ENCODE results near the gene WIPF1.
A peak's percentile ranks its signal among the peaks of the same experiment; 100 is the strongest.

Gene WIPF1

GRCh38 chr2:174585146-174585545, 12.5 kb downstream of the WIPF1 start:
- no peak for ATAC-seq (ENCODE audit: low read depth)
- Mint-ChIP-seq H3K4me3 (no peak overlapping the region), H3K4me1 (peaks cover 53% of the 10 kb centered on the region), H3K36me3 (peaks cover 33% of the 10 kb centered on the region), H3K27me3 (no peaks in the 10 kb centered on the region), H3K27ac (peak overlapping the region; percentile 76), H3K9me3 (no peaks in the 10 kb centered on the region)
- DNase-seq (ENCODE audit: low spot score in 2 of 2), result no peak

GRCh38 chr2:174581491-174581890, 16.1 kb downstream of the WIPF1 start:
- H3K4me3 Mint-ChIP-seq, result no peak overlapping the region
- no peak for DNase-seq (ENCODE audit: low spot score in 2 of 2)
- H3K27ac Mint-ChIP-seq, result peak overlapping the region; percentile 89
- ATAC-seq (ENCODE audit: low read depth), result no peak
- peaks cover 32% of the 10 kb centered on the region for H3K36me3 Mint-ChIP-seq
- H3K27me3 Mint-ChIP-seq, result no peaks in the 10 kb centered on the region
- H3K4me1 Mint-ChIP-seq, result peaks cover 42% of the 10 kb centered on the region
- no peaks in the 10 kb centered on the region for H3K9me3 Mint-ChIP-seq

GRCh38 chr2:174580951-174581350, 16.7 kb downstream of the WIPF1 start:
- H3K4me3 Mint-ChIP-seq, result no peak overlapping the region
- ATAC-seq (ENCODE audit: low read depth) (no peak), DNase-seq (ENCODE audit: low spot score in 2 of 2) (no peak)
- H3K27ac Mint-ChIP-seq, result peak overlapping the region; percentile 89
- no peaks in the 10 kb centered on the region for H3K27me3 Mint-ChIP-seq
- peaks cover 30% of the 10 kb centered on the region for H3K36me3 Mint-ChIP-seq
- H3K9me3 Mint-ChIP-seq, result no peaks in the 10 kb centered on the region
- peaks cover 39% of the 10 kb centered on the region for H3K4me1 Mint-ChIP-seq

- DNase-seq (ENCODE audit: low spot score in 2 of 2) (peak in 1 of 2 donors; percentile 60), ATAC-seq (ENCODE audit: low read depth) (peak; percentile 89)
- Mint-ChIP-seq H3K27me3 (no peaks in the 10 kb centered on the region), H3K4me3 (no peak overlapping the region), H3K9me3 (no peaks in the 10 kb centered on the region), H3K36me3 (peaks cover 27% of the 10 kb centered on the region), H3K4me1 (peaks cover 29% of the 10 kb centered on the region), H3K27ac (peak overlapping the region; percentile 62)
Measured at GRCh38 chr2:174577967-174578589, 19.5 kb downstream of the WIPF1 start.

GRCh38 chr2:174575124-174575776, 22.4 kb downstream of the WIPF1 start:
- Mint-ChIP-seq H3K27ac (peak overlapping the region; percentile 68), H3K4me1 (peaks cover 16% of the 10 kb centered on the region), H3K4me3 (no peak overlapping the region), H3K36me3 (peaks cover 32% of the 10 kb centered on the region), H3K9me3 (no peaks in the 10 kb centered on the region), H3K27me3 (no peaks in the 10 kb centered on the region)
- ATAC-seq (ENCODE audit: low read depth) (no peak), DNase-seq (ENCODE audit: low spot score in 2 of 2) (no peak)

GRCh38 chr2:174574657-174575056, 22.9 kb downstream of the WIPF1 start:
- H3K9me3 Mint-ChIP-seq, result no peaks in the 10 kb centered on the region
- H3K27ac Mint-ChIP-seq, result no peak overlapping the region
- H3K36me3 Mint-ChIP-seq, result peaks cover 35% of the 10 kb centered on the region
- no peak for ATAC-seq (ENCODE audit: low read depth)
- H3K27me3 Mint-ChIP-seq, result no peaks in the 10 kb centered on the region
- no peak overlapping the region for H3K4me3 Mint-ChIP-seq
- H3K4me1 Mint-ChIP-seq, result peaks cover 18% of the 10 kb centered on the region
- no peak for DNase-seq (ENCODE audit: low spot score in 2 of 2)

- Mint-ChIP-seq H3K27ac (peak overlapping the region; percentile 52), H3K9me3 (no peaks in the 10 kb centered on the region), H3K4me1 (peaks cover 10% of the 10 kb centered on the region), H3K4me3 (no peak overlapping the region), H3K27me3 (no peaks in the 10 kb centered on the region), H3K36me3 (peaks cover 35% of the 10 kb centered on the region)
- ATAC-seq (ENCODE audit: low read depth), result no peak
- DNase-seq (ENCODE audit: low spot score in 2 of 2), result no peak
Measured at GRCh38 chr2:174573621-174574081, 24.0 kb downstream of the WIPF1 start.

GRCh38 chr2:174572556-174572955, 25.0 kb downstream of the WIPF1 start:
- no peak overlapping the region for H3K4me3 Mint-ChIP-seq
- peaks cover 39% of the 10 kb centered on the region for H3K36me3 Mint-ChIP-seq
- ATAC-seq (ENCODE audit: low read depth) (no peak), DNase-seq (ENCODE audit: low spot score in 2 of 2) (no peak)
- no peaks in the 10 kb centered on the region for H3K9me3 Mint-ChIP-seq
- no peaks in the 10 kb centered on the region for H3K27me3 Mint-ChIP-seq
- peaks cover 4% of the 10 kb centered on the region for H3K4me1 Mint-ChIP-seq
- H3K27ac Mint-ChIP-seq, result peak overlapping the region; percentile 52

- Mint-ChIP-seq H3K4me1 (peaks cover 4% of the 10 kb centered on the region), H3K9me3 (no peaks in the 10 kb centered on the region), H3K27me3 (no peaks in the 10 kb centered on the region), H3K36me3 (peaks cover 44% of the 10 kb centered on the region), H3K27ac (peak overlapping the region; percentile 67), H3K4me3 (no peak overlapping the region)
- ATAC-seq (ENCODE audit: low read depth), result no peak
- no peak for DNase-seq (ENCODE audit: low spot score in 2 of 2)
Measured at GRCh38 chr2:174571669-174572323, 25.8 kb downstream of the WIPF1 start.

- Mint-ChIP-seq H3K4me1 (peaks cover 4% of the 10 kb centered on the region), H3K4me3 (no peak overlapping the region), H3K9me3 (no peaks in the 10 kb centered on the region), H3K36me3 (peaks cover 47% of the 10 kb centered on the region), H3K27me3 (no peaks in the 10 kb centered on the region), H3K27ac (peak overlapping the region; percentile 73)
- ATAC-seq (ENCODE audit: low read depth) (no peak), DNase-seq (ENCODE audit: low spot score in 2 of 2) (no peak)
Measured at GRCh38 chr2:174570318-174570958, 27.2 kb downstream of the WIPF1 start.

GRCh38 chr2:174569678-174570077, 27.9 kb downstream of the WIPF1 start:
- no peak for DNase-seq (ENCODE audit: low spot score in 2 of 2)
- peak overlapping the region; percentile 73 for H3K27ac Mint-ChIP-seq
- no peak for ATAC-seq (ENCODE audit: low read depth)
- peaks cover 46% of the 10 kb centered on the region for H3K36me3 Mint-ChIP-seq
- no peaks in the 10 kb centered on the region for H3K9me3 Mint-ChIP-seq
- H3K27me3 Mint-ChIP-seq, result no peaks in the 10 kb centered on the region
- H3K4me1 Mint-ChIP-seq, result peaks cover 4% of the 10 kb centered on the region
- H3K4me3 Mint-ChIP-seq, result no peak overlapping the region

GRCh38 chr2:174568425-174568824, 29.2 kb downstream of the WIPF1 start:
- no peaks in the 10 kb centered on the region for H3K9me3 Mint-ChIP-seq
- no peak overlapping the region for H3K27ac Mint-ChIP-seq
- ATAC-seq (ENCODE audit: low read depth), result no peak
- no peak overlapping the region for H3K4me3 Mint-ChIP-seq
- DNase-seq (ENCODE audit: low spot score in 2 of 2), result no peak
- H3K4me1 Mint-ChIP-seq, result peaks cover 4% of the 10 kb centered on the region
- peaks cover 47% of the 10 kb centered on the region for H3K36me3 Mint-ChIP-seq
- no peaks in the 10 kb centered on the region for H3K27me3 Mint-ChIP-seq

- Mint-ChIP-seq H3K4me3 (no peak overlapping the region), H3K9me3 (no peaks in the 10 kb centered on the region), H3K27ac (peak overlapping the region; percentile 62), H3K36me3 (peaks cover 42% of the 10 kb centered on the region), H3K4me1 (peaks cover 4% of the 10 kb centered on the region), H3K27me3 (no peaks in the 10 kb centered on the region)
- DNase-seq (ENCODE audit: low spot score in 2 of 2), result no peak
- ATAC-seq (ENCODE audit: low read depth), result no peak
Measured at GRCh38 chr2:174566871-174567270, 30.7 kb downstream of the WIPF1 start.

Data from memory B cell (primary cell).